K562 (cell line): ENCODE data around the gene UBQLN3. TPM values are rescaled to one million over a fixed set of nuclear protein-coding genes. Genes with fewer than 3 reads are reported as not detected.

Experiments used
- ARID1B ChIP-seq: fragments of 450-650 bp; IDR thresholded peaks from 2 replicates; pipeline ENCODE4 v1.6.1; 2016; ENCODE audit warnings: antibody characterized with exemption, mild to moderate bottlenecking, inconsistent platforms
- CAMTA2 ChIP-seq: fragments of 250-450 bp; sonication (Bioruptor Pico); conservative IDR thresholded peaks from 2 replicates; pipeline ENCODE4 v1.5.1; 2022
- CHD4 ChIP-seq: fragments of 200-600 bp; sonication (generic); IDR thresholded peaks from 3 replicates; pipeline ENCODE4 v1.6.1; 2012; ENCODE audit warnings: low read depth, mild to moderate bottlenecking, mixed read lengths, low read length, inconsistent platforms; ENCODE audit not compliant: insufficient read depth, insufficient replicate concordance, poor library complexity, severe bottlenecking
- E4F1 ChIP-seq: fragments of 250-450 bp; sonication (Bioruptor Pico); IDR thresholded peaks from 2 replicates; pipeline ENCODE4 v1.5.0; 2021; ENCODE audit warnings: mild to moderate bottlenecking, borderline replicate concordance
- ERF ChIP-seq: fragments of 450-650 bp; formaldehyde crosslinking; IDR thresholded peaks from 2 replicates; pipeline ENCODE4 v1.4.0; 2020; ENCODE audit warnings: mild to moderate bottlenecking, mixed read lengths
- FOXK2 ChIP-seq, 2 experiments: fragments of 450-650 bp; IDR thresholded peaks in 1 of 2; conservative IDR thresholded peaks in 1 of 2; 2 replicates each; pipeline ENCODE4 v1.6.1; 2016; ENCODE audit warnings: low read depth in 2 of 2, mild to moderate bottlenecking in 1 of 2
- GATAD2A ChIP-seq: fragments of 450-650 bp; IDR thresholded peaks from 2 replicates; pipeline ENCODE4 v1.6.1; 2017
- HMBOX1 ChIP-seq: sonication (generic); IDR thresholded peaks from 2 replicates; pipeline ENCODE4 v1.6.1; 2016
- HNRNPUL1 ChIP-seq: fragments of 200-400 bp; formaldehyde crosslinking; IDR thresholded peaks from 2 replicates; pipeline ENCODE4 v1.6.1; 2017; ENCODE audit warnings: low read length
- KAT2B ChIP-seq: IDR thresholded peaks from one replicate; pipeline ENCODE4 v1.6.1; 2012; ENCODE audit warnings: low read depth, mild to moderate bottlenecking, control low read depth, inconsistent platforms, low read length, moderate library complexity
- MBD1 ChIP-seq: fragments of 250-450 bp; sonication (Bioruptor Pico); IDR thresholded peaks from 2 replicates; pipeline ENCODE4 v1.8.0; 2022; ENCODE audit warnings: inconsistent platforms
- MED1 ChIP-seq: sonication (generic); formaldehyde crosslinking; IDR thresholded peaks from 2 replicates; pipeline ENCODE4 v1.8.1; 2023; ENCODE audit warnings: missing genetic modification reagents, borderline replicate concordance
- MEIS2 ChIP-seq: fragments of 450-650 bp; IDR thresholded peaks from 2 replicates; pipeline ENCODE4 v1.6.1; 2014; ENCODE audit warnings: mild to moderate bottlenecking; ENCODE audit not compliant: partially characterized antibody
- MXI1 ChIP-seq: IDR thresholded peaks from 2 replicates; pipeline ENCODE4 v1.6.1; 2011; ENCODE audit warnings: low read depth, mild to moderate bottlenecking, improper control_type of control experiment, low read length
- NR1H2 ChIP-seq: sonication (generic); formaldehyde crosslinking; IDR thresholded peaks from 2 replicates; pipeline ENCODE4 v1.4.0; 2020; ENCODE audit warnings: mild to moderate bottlenecking, missing genetic modification reagents
- PHB ChIP-seq: fragments of 250-450 bp; sonication (Bioruptor Pico); IDR thresholded peaks from 2 replicates; pipeline ENCODE4 v1.5.0; 2021
- PYGO2 ChIP-seq: fragments of 450-650 bp; IDR thresholded peaks from 2 replicates; pipeline ENCODE4 v1.6.1; 2016; ENCODE audit warnings: mild to moderate bottlenecking, missing genetic modification characterization, moderate library complexity, missing compliant biosample characterization
- TBL1XR1 ChIP-seq, 2 experiments: IDR thresholded peaks; 2 replicates each; pipeline ENCODE4 v1.6.1; 2012; ENCODE audit warnings: improper control_type of control experiment in 2 of 2, low read length in 2 of 2, mild to moderate bottlenecking in 1 of 2
- UBTF ChIP-seq, 2 experiments: IDR thresholded peaks; 2 replicates each; pipeline ENCODE4 v1.6.1; 2012; ENCODE audit warnings: improper control_type of control experiment in 2 of 2, low read depth in 2 of 2, low read length in 2 of 2, borderline replicate concordance in 1 of 2
- ZFPM2 ChIP-seq: fragments of 250-450 bp; sonication (Bioruptor Pico); IDR thresholded peaks from 2 replicates; pipeline ENCODE4 v1.5.1; 2022; ENCODE audit warnings: mild to moderate bottlenecking
- ZNF274 ChIP-seq: IDR thresholded peaks from 2 replicates; pipeline ENCODE4 v1.6.1; 2011; ENCODE audit warnings: low read depth, mild to moderate bottlenecking, low read length, moderate library complexity, borderline replicate concordance
- ZNF431 ChIP-seq: sonication (generic); formaldehyde crosslinking; IDR thresholded peaks from 2 replicates; pipeline ENCODE4 v1.8.0; 2022; ENCODE audit warnings: mild to moderate bottlenecking, missing genetic modification reagents
- polyA plus RNA-seq, 8 experiments: library from polyadenylated mRNA; depleted of rRNA in 4 of 8; stranded (reverse) in 5 of 8; unstranded in 3 of 8; fragments of >200 nt; fragmentation: Nextera tagmentation in 2 of 8; fragmentation: Illumina TruSeq in 1 of 8; extraction: Ambion mirVana in 2 of 8; extraction: Trizol in 1 of 8; gene quantifications; 2 replicates each; pipeline versions ENCODE4 v1.2.1 to v1.2.3, GENCODE V29; 2011 to 2014; ENCODE audit warnings: inconsistent platforms in 1 of 8, missing spikeins in 1 of 8
- total RNA-seq, 7 experiments: library from RNA; depleted of rRNA in 6 of 7; stranded (reverse); fragments of >200 nt in 6 of 7; fragmentation: Illumina TruSeq in 2 of 7; extraction: Trizol in 2 of 7; gene quantifications; 2 replicates each; pipeline versions ENCODE4 v1.2.1 to v1.2.3, GENCODE V29; 2011 to 2021; ENCODE audit warnings: low replicate concordance in 1 of 7

Gene UBQLN3
- total and polyA plus RNA-seq, 9 of the 15 experiments (the other 6 are each of a cell fraction or from before 2014, with no cell fraction given): 0.01 to 0.27 TPM; not detected in 7

- TF ChIP-seq E4F1 (CRISPR knock-in tag) (no peak), MBD1 (no peak), CHD4 (no peak), CAMTA2 (CRISPR knock-in tag) (no peak), HNRNPUL1 (no peak), NR1H2 (CRISPR knock-in tag) (no peak), KAT2B (no peak), FOXK2 (conservative IDR thresholded peaks at IDR 0.05 in 1 of 2, IDR thresholded peaks at IDR 0.05 in 1 of 2; ENCODE audit: low read depth in 2 of 2) (0 out of 4 replicates have a peak, but pooled peaks of 1 of the 2 experiments have one; percentile 18), ZNF274 (no peak), ZFPM2 (no peak), MEIS2 (peak; percentile 93), ERF (no peak), GATAD2A (no peak), ZNF431 (no peak), PYGO2 (tag) (no peak), MED1 (CRISPR knock-in tag) (no peak), HMBOX1 (peak; percentile 14; the same call in 1 of the 2 replicates), UBTF (IDR thresholded peaks at IDR 0.05; ENCODE audit: borderline replicate concordance in 1 of 2, low read depth in 2 of 2, low read length in 2 of 2) (no peak), TBL1XR1 (IDR thresholded peaks at IDR 0.05; ENCODE audit: low read length in 2 of 2) (peak in 1 of 2 experiments; percentile 19; a peak in 1 of 4 replicates), PHB (no peak), ARID1B (0 out of 2 replicates have a peak, but pooled peaks have one; percentile 15), MXI1 (no peak)
These were observed 33.5 kb downstream of the UBQLN3 start (continued) for GRCh38 chr11:5476186-5476819.
